SK-N-SH (cell line): ENCODE measurements around the gene TOPAZ1. TPM values are rescaled to one million over a fixed set of nuclear protein-coding genes. Genes with fewer than 3 reads are reported as not detected.

Experiments used
- CTCF ChIA-PET: fragments of 300-600, 350-600 bp; formaldehyde crosslinking; extraction: SDS; loops from one replicate; lab custom pipeline; 2021; lab: Yijun Ruan, JAX
- POLR2A ChIA-PET: fragments of 350-600 bp; sonication (Branson Sonifier 250); formaldehyde crosslinking; extraction: SDS; loops from one replicate; lab custom pipeline; 2020; ENCODE audit warnings: antibody characterized with exemption, inconsistent platforms; lab: Yijun Ruan, JAX
- DNase-seq: peaks from one replicate; pipeline ENCODE4 v3.0.0; 2012
- H2AFZ ChIP-seq: fragments of 200-600 bp; sonication (generic); 2 replicates; pipeline ENCODE4 v1.8.1; 2016; ENCODE audit warnings: antibody characterized with exemption, mild to moderate bottlenecking, low read depth
- H3F3A ChIP-seq: fragments of 200-600 bp; sonication (generic); replicated peaks from 2 replicates; pipeline ENCODE3; 2016; ENCODE audit warnings: antibody characterized with exemption, mild to moderate bottlenecking; ENCODE audit not compliant: insufficient read depth
- H3K27ac ChIP-seq, 2 experiments: fragments of 200-500 bp in 1 of 2; fragments of 200-600 bp in 1 of 2; sonication (Bioruptor generic) in 1 of 2; sonication (generic), shearing (Covaris generic) in 1 of 2; 2 replicates each; pipeline versions ENCODE4 v1.5.1 to v1.6.1; 2014 to 2016; ENCODE audit warnings: low read depth in 2 of 2, inconsistent platforms in 1 of 2, low read length in 1 of 2, mild to moderate bottlenecking in 1 of 2, mixed read lengths in 1 of 2
- H3K27me3 ChIP-seq: fragments of 200-600 bp; sonication (generic), shearing (Covaris generic); 2 replicates; pipeline ENCODE4 v1.6.1; 2016; ENCODE audit warnings: mixed run types; ENCODE audit not compliant: insufficient read depth
- H3K36me3 ChIP-seq, 2 experiments: fragments of 200-500 bp in 1 of 2; fragments of 200-600 bp in 1 of 2; sonication (Bioruptor generic) in 1 of 2; sonication (generic) in 1 of 2; replicated peaks in 1 of 2; 2 replicates each; pipeline versions ENCODE3 to v1.5.1; 2014 to 2016; ENCODE audit warnings: low read length in 1 of 2, mild to moderate bottlenecking in 1 of 2; ENCODE audit not compliant: insufficient read depth in 2 of 2, control insufficient read depth in 1 of 2
- H3K4me1 ChIP-seq, 2 experiments: fragments of 200-500 bp in 1 of 2; fragments of 200-600 bp in 1 of 2; sonication (Bioruptor generic) in 1 of 2; sonication (generic), shearing (Covaris generic) in 1 of 2; 2 replicates each; pipeline versions ENCODE4 v1.5.1 to v1.6.1; 2014 to 2016; ENCODE audit warnings: low read depth in 1 of 2, low read length in 1 of 2, mixed run types in 1 of 2; ENCODE audit not compliant: insufficient read depth in 2 of 2, control insufficient read depth in 1 of 2
- H3K4me2 ChIP-seq: fragments of 200-600 bp; sonication (generic), shearing (Covaris generic); 2 replicates; pipeline ENCODE4 v1.6.1; 2017; ENCODE audit warnings: mixed run types
- H3K4me3 ChIP-seq, 2 experiments: fragments of 200-500 bp in 1 of 2; fragments of 200-600 bp in 1 of 2; sonication (Bioruptor generic) in 1 of 2; sonication (generic), shearing (Covaris generic) in 1 of 2; 2 replicates each; pipeline versions ENCODE4 v1.5.1 to v1.8.1; 2014 to 2016; ENCODE audit warnings: low read depth in 2 of 2, inconsistent platforms in 1 of 2, low read length in 1 of 2, mild to moderate bottlenecking in 1 of 2, mixed read lengths in 1 of 2, moderate library complexity in 1 of 2
- H3K79me2 ChIP-seq: fragments of 200-600 bp; sonication (generic); 2 replicates; pipeline ENCODE4 v1.8.1; 2017; ENCODE audit warnings: mild to moderate bottlenecking; ENCODE audit not compliant: insufficient read depth
- H3K9ac ChIP-seq: fragments of 200-600 bp; sonication (generic); 2 replicates; pipeline ENCODE4 v1.6.1; 2017; ENCODE audit warnings: mixed run types
- H3K9me2 ChIP-seq: fragments of 200-600 bp; sonication (generic); 2 replicates; pipeline ENCODE4 v1.6.1; 2017; ENCODE audit warnings: mixed run types
- H3K9me3 ChIP-seq: fragments of 200-600 bp; sonication (generic); 2 replicates; pipeline ENCODE4 v1.6.1; 2017; ENCODE audit warnings: mixed run types, mild to moderate bottlenecking, moderate library complexity
- H4K20me1 ChIP-seq: fragments of 200-600 bp; sonication (generic); 2 replicates; pipeline ENCODE4 v1.6.1; 2017; ENCODE audit warnings: mild to moderate bottlenecking, mixed run types; ENCODE audit not compliant: insufficient read depth
- GATA2 ChIP-seq: sonication (generic); formaldehyde crosslinking; IDR thresholded peaks from 2 replicates; pipeline ENCODE4 v1.5.0; 2020; ENCODE audit warnings: mild to moderate bottlenecking, missing genetic modification reagents
- JUND ChIP-seq: IDR thresholded peaks from 2 replicates; pipeline ENCODE4 v1.4.0; 2012
- MEF2A ChIP-seq: IDR thresholded peaks from 2 replicates; pipeline ENCODE4 v1.4.0; 2012; ENCODE audit warnings: low read depth, borderline replicate concordance
- MXI1 ChIP-seq: IDR thresholded peaks from 2 replicates; pipeline ENCODE4 v1.6.1; 2012; ENCODE audit warnings: mild to moderate bottlenecking, low read depth, low read length, improper control_type of control experiment
- NRF1 ChIP-seq: IDR thresholded peaks from 2 replicates; pipeline ENCODE4 v1.6.1; 2012; ENCODE audit warnings: low read depth, mild to moderate bottlenecking, low read length
- POLR2AphosphoS5 ChIP-seq: IDR thresholded peaks from 2 replicates; pipeline ENCODE4 v1.6.1; 2012; ENCODE audit warnings: low read depth, low read length
- RXRA ChIP-seq: IDR thresholded peaks from 2 replicates; pipeline ENCODE4 v1.4.0; 2012; ENCODE audit warnings: low read depth, mild to moderate bottlenecking, borderline replicate concordance
- SIN3A ChIP-seq: IDR thresholded peaks from 2 replicates; pipeline ENCODE4 v1.6.1; 2012; ENCODE audit warnings: low read depth, mild to moderate bottlenecking, low read length, moderate library complexity, borderline replicate concordance
- TEAD4 ChIP-seq: IDR thresholded peaks from 2 replicates; pipeline ENCODE4 v1.4.0; 2012; ENCODE audit warnings: mild to moderate bottlenecking, borderline replicate concordance; ENCODE audit not compliant: insufficient read depth
- WGBS: methylation state at CpG from one replicate; pipeline ENCODE4 v1.1.6; 2017; ENCODE audit warnings: low lambda C conversion rate; 5-methylcytosine and 5-hydroxymethylcytosine counted together
- polyA plus RNA-seq, 3 experiments: library from polyadenylated mRNA; depleted of rRNA; stranded (reverse); fragments of >200 nt; gene quantifications; 2 replicates each; pipeline ENCODE4 v1.2.3, GENCODE V29; 2012
- TF ChIP-seq, protein P1 (sequence below): fragments of 200-600 bp; sonication (generic); IDR thresholded peaks from 2 replicates; pipeline ENCODE4 v1.6.1; 2017; ENCODE audit warnings: antibody characterized with exemption, mild to moderate bottlenecking, moderate library complexity
- TF ChIP-seq, protein P2 (sequence below): fragments of 150-350 bp; IDR thresholded peaks from 2 replicates; pipeline ENCODE4 v1.6.1; 2016; ENCODE audit warnings: mild to moderate bottlenecking, low read depth, low read length
- TF ChIP-seq, protein P3 (sequence below): IDR thresholded peaks from 2 replicates; pipeline ENCODE4; 2012

The TOPAZ1 gene
- polyA plus RNA-seq, 1 of the 3 experiments (the other 2 are of a cell fraction) = not detected

DNA sequence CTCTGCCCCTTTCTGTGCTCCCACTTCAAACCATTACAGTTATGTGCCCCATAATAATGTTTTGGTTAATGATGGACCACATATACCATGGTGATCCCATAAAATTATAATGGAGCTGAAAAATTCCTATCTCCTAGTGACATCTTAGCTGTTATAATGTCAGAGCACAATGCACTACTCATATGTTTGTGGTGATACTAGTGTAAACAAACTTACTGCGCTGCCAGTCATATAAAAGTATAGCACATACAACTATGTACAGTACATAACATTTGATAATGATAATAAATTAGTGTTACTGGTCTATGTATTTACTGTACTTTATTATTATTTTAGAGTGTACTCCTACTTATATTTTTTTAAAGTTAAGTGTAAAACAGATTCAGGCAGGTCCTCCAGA lies 51.3 kb downstream of the TOPAZ1 start:
- no peaks in the 10 kb centered on the region for H4K20me1 ChIP-seq
- no peaks in the 10 kb centered on the region for H3K27me3 ChIP-seq
- H3K4me3 ChIP-seq = no peak overlapping the region
- TF ChIP-seq, protein P1, sequence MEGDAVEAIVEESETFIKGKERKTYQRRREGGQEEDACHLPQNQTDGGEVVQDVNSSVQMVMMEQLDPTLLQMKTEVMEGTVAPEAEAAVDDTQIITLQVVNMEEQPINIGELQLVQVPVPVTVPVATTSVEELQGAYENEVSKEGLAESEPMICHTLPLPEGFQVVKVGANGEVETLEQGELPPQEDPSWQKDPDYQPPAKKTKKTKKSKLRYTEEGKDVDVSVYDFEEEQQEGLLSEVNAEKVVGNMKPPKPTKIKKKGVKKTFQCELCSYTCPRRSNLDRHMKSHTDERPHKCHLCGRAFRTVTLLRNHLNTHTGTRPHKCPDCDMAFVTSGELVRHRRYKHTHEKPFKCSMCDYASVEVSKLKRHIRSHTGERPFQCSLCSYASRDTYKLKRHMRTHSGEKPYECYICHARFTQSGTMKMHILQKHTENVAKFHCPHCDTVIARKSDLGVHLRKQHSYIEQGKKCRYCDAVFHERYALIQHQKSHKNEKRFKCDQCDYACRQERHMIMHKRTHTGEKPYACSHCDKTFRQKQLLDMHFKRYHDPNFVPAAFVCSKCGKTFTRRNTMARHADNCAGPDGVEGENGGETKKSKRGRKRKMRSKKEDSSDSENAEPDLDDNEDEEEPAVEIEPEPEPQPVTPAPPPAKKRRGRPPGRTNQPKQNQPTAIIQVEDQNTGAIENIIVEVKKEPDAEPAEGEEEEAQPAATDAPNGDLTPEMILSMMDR = no peak
- TF ChIP-seq MXI1 (no peak), TEAD4 (no peak), GATA2 (CRISPR knock-in tag) (no peak), POLR2AphosphoS5 (no peak), MEF2A (no peak), SIN3A (no peak)
- no peaks in the 10 kb centered on the region for H3F3A ChIP-seq
- no peaks in the 10 kb centered on the region for H3K79me2 ChIP-seq
- no peak overlapping the region for H3K4me2 ChIP-seq
- ChIA-PET POLR2A (no interaction called here), CTCF (interaction anchor here (1.2 to 1.7 kb wide), 3 partner anchors 8 to 31 kb away, joined by 3 to 4 read pairs (median 3); no protein-coding TSS in a partner anchor)
- H3K27ac ChIP-seq = no peak overlapping the region
- H3K9me3 ChIP-seq = no peaks in the 10 kb centered on the region
- H2AFZ ChIP-seq = no peak overlapping the region
- no peaks in the 10 kb centered on the region for H3K4me1 ChIP-seq
- H3K36me3 ChIP-seq = no peaks in the 10 kb centered on the region
- no peak overlapping the region for H3K9ac ChIP-seq
- DNase-seq = no peak
- H3K9me2 ChIP-seq = no peaks in the 10 kb centered on the region
- 47% methylated on average over 1 of the region's 1 CpG for WGBS

DNA sequence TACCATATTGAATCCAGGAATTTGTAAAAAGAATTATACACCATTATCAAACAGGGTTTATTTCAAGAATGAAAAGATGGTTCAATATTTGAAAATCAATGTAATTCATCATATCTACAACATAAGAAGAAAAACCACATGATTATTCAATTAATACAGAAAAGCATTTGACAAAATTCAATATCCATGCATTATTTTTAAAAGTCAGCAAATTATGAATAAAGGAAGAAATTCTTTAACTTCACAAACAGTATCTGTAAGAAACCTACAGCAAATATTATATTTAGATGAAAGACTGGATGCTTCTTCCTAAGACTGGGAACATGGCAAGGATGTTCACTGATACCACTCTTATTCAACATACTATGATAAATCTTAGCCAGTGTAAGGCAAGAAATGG lies 55.6 kb downstream of the TOPAZ1 start:
- POLR2A ChIA-PET = no interaction called here
- H3K79me2 ChIP-seq = no peaks in the 10 kb centered on the region
- no peak overlapping the region for H3K27ac ChIP-seq
- CTCF ChIA-PET = no interaction called here
- no peaks in the 10 kb centered on the region for H3F3A ChIP-seq
- no peak overlapping the region for H3K9ac ChIP-seq
- no peaks in the 10 kb centered on the region for H3K9me3 ChIP-seq
- H4K20me1 ChIP-seq = no peaks in the 10 kb centered on the region
- H3K9me2 ChIP-seq = no peaks in the 10 kb centered on the region
- H2AFZ ChIP-seq = no peak overlapping the region
- H3K27me3 ChIP-seq = no peaks in the 10 kb centered on the region
- TF ChIP-seq, protein P2, sequence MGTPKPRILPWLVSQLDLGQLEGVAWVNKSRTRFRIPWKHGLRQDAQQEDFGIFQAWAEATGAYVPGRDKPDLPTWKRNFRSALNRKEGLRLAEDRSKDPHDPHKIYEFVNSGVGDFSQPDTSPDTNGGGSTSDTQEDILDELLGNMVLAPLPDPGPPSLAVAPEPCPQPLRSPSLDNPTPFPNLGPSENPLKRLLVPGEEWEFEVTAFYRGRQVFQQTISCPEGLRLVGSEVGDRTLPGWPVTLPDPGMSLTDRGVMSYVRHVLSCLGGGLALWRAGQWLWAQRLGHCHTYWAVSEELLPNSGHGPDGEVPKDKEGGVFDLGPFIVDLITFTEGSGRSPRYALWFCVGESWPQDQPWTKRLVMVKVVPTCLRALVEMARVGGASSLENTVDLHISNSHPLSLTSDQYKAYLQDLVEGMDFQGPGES = no peak
- no peak for TF ChIP-seq RXRA
- TF ChIP-seq JUND = no peak
- TF ChIP-seq, protein P1 = no peak
- TF ChIP-seq, protein P3, sequence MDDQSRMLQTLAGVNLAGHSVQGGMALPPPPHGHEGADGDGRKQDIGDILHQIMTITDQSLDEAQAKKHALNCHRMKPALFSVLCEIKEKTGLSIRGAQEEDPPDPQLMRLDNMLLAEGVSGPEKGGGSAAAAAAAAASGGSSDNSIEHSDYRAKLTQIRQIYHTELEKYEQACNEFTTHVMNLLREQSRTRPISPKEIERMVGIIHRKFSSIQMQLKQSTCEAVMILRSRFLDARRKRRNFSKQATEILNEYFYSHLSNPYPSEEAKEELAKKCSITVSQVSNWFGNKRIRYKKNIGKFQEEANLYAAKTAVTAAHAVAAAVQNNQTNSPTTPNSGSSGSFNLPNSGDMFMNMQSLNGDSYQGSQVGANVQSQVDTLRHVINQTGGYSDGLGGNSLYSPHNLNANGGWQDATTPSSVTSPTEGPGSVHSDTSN = no peak
- TF ChIP-seq NRF1 = no peak
- H3K4me2 ChIP-seq = no peak overlapping the region
- no peak overlapping the region for H3K4me3 ChIP-seq
- no peaks in the 10 kb centered on the region for H3K4me1 ChIP-seq
- no peak for DNase-seq
- no peaks in the 10 kb centered on the region for H3K36me3 ChIP-seq
